Ammon's horn (tissue), 1 donor: ENCODE results near the gene ARMC2.

Experiments used
- DNase-seq: peaks from one replicate; pipeline ENCODE4 v3.0.0-alpha.2; 2016; ENCODE audit warnings: low spot score

Gene ARMC2

GRCh38 chr6:108988296-108988695 is 140.1 kb downstream of the ARMC2 start:
- DNase-seq, result no peak

- DNase-seq, result no peak
These were observed 140.5 kb downstream of the ARMC2 start for GRCh38 chr6:108988765-108989164.

GRCh38 chr6:108989700-108990099 is 141.5 kb downstream of the ARMC2 start:
- no peak for DNase-seq

- no peak for DNase-seq
These were observed 145.7 kb downstream of the ARMC2 start for GRCh38 chr6:108993876-108994275.

- no peak for DNase-seq
These were observed 147.1 kb downstream of the ARMC2 start for GRCh38 chr6:108995296-108995695.

- DNase-seq, result no peak
These were observed 148.0 kb downstream of the ARMC2 start for GRCh38 chr6:108996208-108996607.

- DNase-seq, result peak; percentile 52
These were observed 150.3 kb downstream of the ARMC2 start for GRCh38 chr6:108998485-108998884.

GRCh38 chr6:108999428-108999827 is 151.2 kb downstream of the ARMC2 start:
- no peak for DNase-seq

- no peak for DNase-seq
These were observed 152.1 kb downstream of the ARMC2 start for GRCh38 chr6:109000289-109000688.

GRCh38 chr6:109001291-109001894 is 153.2 kb downstream of the ARMC2 start:
- no peak for DNase-seq

GRCh38 chr6:109002051-109002697 is 154.0 kb downstream of the ARMC2 start:
- peak; percentile 62 for DNase-seq

GRCh38 chr6:109002882-109003281 is 154.7 kb downstream of the ARMC2 start:
- DNase-seq, result no peak

GRCh38 chr6:109006818-109007217 is 158.6 kb downstream of the ARMC2 start:
- DNase-seq, result no peak

GRCh38 chr6:109007521-109007920 is 159.3 kb downstream of the ARMC2 start:
- DNase-seq, result no peak

- DNase-seq, result no peak
These were observed 159.8 kb downstream of the ARMC2 start for GRCh38 chr6:109008054-109008453.

- DNase-seq, result peak; percentile 58
These were observed 160.5 kb downstream of the ARMC2 start for GRCh38 chr6:109008537-109009235.

GRCh38 chr6:109009236-109009961 is 161.2 kb downstream of the ARMC2 start:
- DNase-seq, result peak; percentile 96

GRCh38 chr6:109009962-109010704 is 161.9 kb downstream of the ARMC2 start:
- no peak for DNase-seq

GRCh38 chr6:109010705-109011102 is 162.5 kb downstream of the ARMC2 start:
- no peak for DNase-seq

GRCh38 chr6:109013656-109014305 is 165.6 kb downstream of the ARMC2 start:
- no peak for DNase-seq

- no peak for DNase-seq
These were observed 166.4 kb downstream of the ARMC2 start for GRCh38 chr6:109014606-109015005.
